SK-N-SH (cell line): ENCODE measurements around the gene GSC2. TPM values are rescaled to one million over a fixed set of nuclear protein-coding genes. Genes with fewer than 3 reads are reported as not detected.

ENCODE experiments used
- CTCF ChIA-PET: fragments of 300-600, 350-600 bp; formaldehyde crosslinking; extraction: SDS; loops from one replicate; lab custom pipeline; 2021; lab: Yijun Ruan, JAX
- POLR2A ChIA-PET: fragments of 350-600 bp; sonication (Branson Sonifier 250); formaldehyde crosslinking; extraction: SDS; loops from one replicate; lab custom pipeline; 2020; ENCODE audit warnings: antibody characterized with exemption, inconsistent platforms; lab: Yijun Ruan, JAX
- DNase-seq: peaks from one replicate; pipeline ENCODE4 v3.0.0; 2012
- H2AFZ ChIP-seq: fragments of 200-600 bp; sonication (generic); 2 replicates; pipeline ENCODE4 v1.8.1; 2016; ENCODE audit warnings: antibody characterized with exemption, mild to moderate bottlenecking, low read depth
- H3F3A ChIP-seq: fragments of 200-600 bp; sonication (generic); replicated peaks from 2 replicates; pipeline ENCODE3; 2016; ENCODE audit warnings: antibody characterized with exemption, mild to moderate bottlenecking; ENCODE audit not compliant: insufficient read depth
- H3K27ac ChIP-seq, 2 experiments: fragments of 200-500 bp in 1 of 2; fragments of 200-600 bp in 1 of 2; sonication (Bioruptor generic) in 1 of 2; sonication (generic), shearing (Covaris generic) in 1 of 2; 2 replicates each; pipeline versions ENCODE4 v1.5.1 to v1.6.1; 2014 to 2016; ENCODE audit warnings: low read depth in 2 of 2, inconsistent platforms in 1 of 2, low read length in 1 of 2, mild to moderate bottlenecking in 1 of 2, mixed read lengths in 1 of 2
- H3K27me3 ChIP-seq: fragments of 200-600 bp; sonication (generic), shearing (Covaris generic); 2 replicates; pipeline ENCODE4 v1.6.1; 2016; ENCODE audit warnings: mixed run types; ENCODE audit not compliant: insufficient read depth
- H3K36me3 ChIP-seq, 2 experiments: fragments of 200-500 bp in 1 of 2; fragments of 200-600 bp in 1 of 2; sonication (Bioruptor generic) in 1 of 2; sonication (generic) in 1 of 2; replicated peaks in 1 of 2; 2 replicates each; pipeline versions ENCODE3 to v1.5.1; 2014 to 2016; ENCODE audit warnings: low read length in 1 of 2, mild to moderate bottlenecking in 1 of 2; ENCODE audit not compliant: insufficient read depth in 2 of 2, control insufficient read depth in 1 of 2
- H3K4me1 ChIP-seq, 2 experiments: fragments of 200-500 bp in 1 of 2; fragments of 200-600 bp in 1 of 2; sonication (Bioruptor generic) in 1 of 2; sonication (generic), shearing (Covaris generic) in 1 of 2; 2 replicates each; pipeline versions ENCODE4 v1.5.1 to v1.6.1; 2014 to 2016; ENCODE audit warnings: low read depth in 1 of 2, low read length in 1 of 2, mixed run types in 1 of 2; ENCODE audit not compliant: insufficient read depth in 2 of 2, control insufficient read depth in 1 of 2
- H3K4me2 ChIP-seq: fragments of 200-600 bp; sonication (generic), shearing (Covaris generic); 2 replicates; pipeline ENCODE4 v1.6.1; 2017; ENCODE audit warnings: mixed run types
- H3K4me3 ChIP-seq, 2 experiments: fragments of 200-500 bp in 1 of 2; fragments of 200-600 bp in 1 of 2; sonication (Bioruptor generic) in 1 of 2; sonication (generic), shearing (Covaris generic) in 1 of 2; 2 replicates each; pipeline versions ENCODE4 v1.5.1 to v1.8.1; 2014 to 2016; ENCODE audit warnings: low read depth in 2 of 2, inconsistent platforms in 1 of 2, low read length in 1 of 2, mild to moderate bottlenecking in 1 of 2, mixed read lengths in 1 of 2, moderate library complexity in 1 of 2
- H3K79me2 ChIP-seq: fragments of 200-600 bp; sonication (generic); 2 replicates; pipeline ENCODE4 v1.8.1; 2017; ENCODE audit warnings: mild to moderate bottlenecking; ENCODE audit not compliant: insufficient read depth
- H3K9ac ChIP-seq: fragments of 200-600 bp; sonication (generic); 2 replicates; pipeline ENCODE4 v1.6.1; 2017; ENCODE audit warnings: mixed run types
- H3K9me2 ChIP-seq: fragments of 200-600 bp; sonication (generic); 2 replicates; pipeline ENCODE4 v1.6.1; 2017; ENCODE audit warnings: mixed run types
- H3K9me3 ChIP-seq: fragments of 200-600 bp; sonication (generic); 2 replicates; pipeline ENCODE4 v1.6.1; 2017; ENCODE audit warnings: mixed run types, mild to moderate bottlenecking, moderate library complexity
- H4K20me1 ChIP-seq: fragments of 200-600 bp; sonication (generic); 2 replicates; pipeline ENCODE4 v1.6.1; 2017; ENCODE audit warnings: mild to moderate bottlenecking, mixed run types; ENCODE audit not compliant: insufficient read depth
- ELF1 ChIP-seq: IDR thresholded peaks from 2 replicates; pipeline ENCODE4 v1.4.0; 2012
- EP300 ChIP-seq, 2 experiments: IDR thresholded peaks; 2 replicates each; pipeline versions ENCODE4 v1.4.0 to v1.6.1; 2012; ENCODE audit warnings: borderline replicate concordance in 1 of 2, low read depth in 1 of 2, low read length in 1 of 2
- FOXM1 ChIP-seq: IDR thresholded peaks from 2 replicates; pipeline ENCODE4 v1.4.0; 2012; ENCODE audit warnings: low read depth, mild to moderate bottlenecking
- JUND ChIP-seq: IDR thresholded peaks from 2 replicates; pipeline ENCODE4 v1.4.0; 2012
- RAD21 ChIP-seq: IDR thresholded peaks from 2 replicates; pipeline ENCODE4 v1.6.1; 2012; ENCODE audit warnings: mild to moderate bottlenecking, low read length
- SMC3 ChIP-seq: IDR thresholded peaks from 2 replicates; pipeline ENCODE4 v1.6.1; 2012; ENCODE audit warnings: low read depth, low read length, improper control_type of control experiment
- TCF12 ChIP-seq: IDR thresholded peaks from 2 replicates; pipeline ENCODE4 v1.4.0; 2012
- WGBS: methylation state at CpG from one replicate; pipeline ENCODE4 v1.1.6; 2017; ENCODE audit warnings: low lambda C conversion rate; 5-methylcytosine and 5-hydroxymethylcytosine counted together
- polyA plus RNA-seq, 3 experiments: library from polyadenylated mRNA; depleted of rRNA; stranded (reverse); fragments of >200 nt; gene quantifications; 2 replicates each; pipeline ENCODE4 v1.2.3, GENCODE V29; 2012
- TF ChIP-seq, protein P1 (sequence below): IDR thresholded peaks from 2 replicates; pipeline ENCODE4 v1.4.0; 2012; ENCODE audit warnings: low read depth, borderline replicate concordance
- TF ChIP-seq, protein P2 (sequence below): IDR thresholded peaks from 2 replicates; pipeline ENCODE4 v1.4.0; 2012; ENCODE audit warnings: low read depth, borderline replicate concordance
- TF ChIP-seq, protein P3 (sequence below): fragments of 200-600 bp; sonication (generic); IDR thresholded peaks from 2 replicates; pipeline ENCODE4 v1.6.1; 2017; ENCODE audit warnings: antibody characterized with exemption, mild to moderate bottlenecking, moderate library complexity

The GSC2 gene
- polyA plus RNA-seq, 1 of the 3 experiments (the other 2 are of a cell fraction) = not detected

DNA sequence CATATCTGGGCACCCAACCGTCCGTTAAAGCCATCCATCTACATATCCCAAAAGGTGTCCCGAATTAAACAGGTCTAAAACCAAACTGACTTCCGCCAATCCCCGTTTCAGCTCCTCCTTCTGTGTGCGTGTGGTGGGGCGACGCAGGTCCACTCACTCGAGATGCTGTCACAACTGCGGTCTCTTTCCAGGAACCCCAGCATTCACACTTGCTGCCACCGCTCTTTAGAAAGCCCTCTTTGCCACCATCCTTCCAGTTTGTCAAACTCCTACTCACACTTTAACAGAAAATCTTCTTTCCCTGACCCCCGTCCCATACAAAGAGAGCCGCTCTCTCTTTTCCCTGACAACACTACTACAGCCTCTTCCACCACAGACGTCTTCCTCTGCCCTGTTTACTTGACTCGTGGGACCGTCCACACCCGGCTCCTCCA lies 6.1 kb downstream of the GSC2 start:
- H3K4me2 ChIP-seq = peak overlapping the region; percentile 95
- 3% methylated on average over 17 of the region's 17 CpGs for WGBS
- peaks cover 27% of the 10 kb centered on the region for H3K79me2 ChIP-seq
- peak overlapping the region; percentile 83 for H2AFZ ChIP-seq
- no peaks in the 10 kb centered on the region for H3K9me2 ChIP-seq
- ChIA-PET POLR2A (interaction anchor here (0.9 to 1.5 kb wide), 5 partner anchors 21 to 334 kb away, joined by 3 to 7 read pairs (median 4); partner anchors contain the start of genes DGCR2 and SLC25A1), CTCF (interaction anchor here (0.7 to 3.8 kb wide), 23 partner anchors 10 to 485 kb away, joined by 3 to 26 read pairs (median 5); partner anchors contain the start of genes CDC45, CLTCL1, HIRA and TSSK2)
- peak overlapping the region; percentile 89 for H3K9ac ChIP-seq
- peaks cover 24% of the 10 kb centered on the region for H3K27me3 ChIP-seq
- DNase-seq = no peak
- peaks cover 16 to 31% of the 10 kb centered on the region in 2 experiments for H3K36me3 ChIP-seq
- H3K27ac ChIP-seq = peak overlapping the region in 1 of 2 experiments; percentile 42; a peak in 1 of 4 replicates
- H3K4me1 ChIP-seq = peaks cover 4 to 8% of the 10 kb centered on the region in 2 experiments; a peak in 3 of 4 replicates
- H4K20me1 ChIP-seq = no peaks in the 10 kb centered on the region
- H3F3A ChIP-seq = no peaks in the 10 kb centered on the region
- TF ChIP-seq SMC3 (no peak), EP300 (IDR thresholded peaks at IDR 0.05; ENCODE audit: borderline replicate concordance in 1 of 2, low read depth in 1 of 2, low read length in 1 of 2) (no peak), JUND (no peak), TCF12 (no peak), FOXM1 (no peak)
- TF ChIP-seq, protein P1, sequence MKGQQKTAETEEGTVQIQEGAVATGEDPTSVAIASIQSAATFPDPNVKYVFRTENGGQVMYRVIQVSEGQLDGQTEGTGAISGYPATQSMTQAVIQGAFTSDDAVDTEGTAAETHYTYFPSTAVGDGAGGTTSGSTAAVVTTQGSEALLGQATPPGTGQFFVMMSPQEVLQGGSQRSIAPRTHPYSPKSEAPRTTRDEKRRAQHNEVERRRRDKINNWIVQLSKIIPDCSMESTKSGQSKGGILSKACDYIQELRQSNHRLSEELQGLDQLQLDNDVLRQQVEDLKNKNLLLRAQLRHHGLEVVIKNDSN = no peak
- TF ChIP-seq, protein P2, sequence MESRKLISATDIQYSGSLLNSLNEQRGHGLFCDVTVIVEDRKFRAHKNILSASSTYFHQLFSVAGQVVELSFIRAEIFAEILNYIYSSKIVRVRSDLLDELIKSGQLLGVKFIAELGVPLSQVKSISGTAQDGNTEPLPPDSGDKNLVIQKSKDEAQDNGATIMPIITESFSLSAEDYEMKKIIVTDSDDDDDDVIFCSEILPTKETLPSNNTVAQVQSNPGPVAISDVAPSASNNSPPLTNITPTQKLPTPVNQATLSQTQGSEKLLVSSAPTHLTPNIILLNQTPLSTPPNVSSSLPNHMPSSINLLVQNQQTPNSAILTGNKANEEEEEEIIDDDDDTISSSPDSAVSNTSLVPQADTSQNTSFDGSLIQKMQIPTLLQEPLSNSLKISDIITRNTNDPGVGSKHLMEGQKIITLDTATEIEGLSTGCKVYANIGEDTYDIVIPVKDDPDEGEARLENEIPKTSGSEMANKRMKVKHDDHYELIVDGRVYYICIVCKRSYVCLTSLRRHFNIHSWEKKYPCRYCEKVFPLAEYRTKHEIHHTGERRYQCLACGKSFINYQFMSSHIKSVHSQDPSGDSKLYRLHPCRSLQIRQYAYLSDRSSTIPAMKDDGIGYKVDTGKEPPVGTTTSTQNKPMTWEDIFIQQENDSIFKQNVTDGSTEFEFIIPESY = no peak
- H3K9me3 ChIP-seq = no peaks in the 10 kb centered on the region
- peak overlapping the region; percentile 91 to 93 for H3K4me3 ChIP-seq

DNA sequence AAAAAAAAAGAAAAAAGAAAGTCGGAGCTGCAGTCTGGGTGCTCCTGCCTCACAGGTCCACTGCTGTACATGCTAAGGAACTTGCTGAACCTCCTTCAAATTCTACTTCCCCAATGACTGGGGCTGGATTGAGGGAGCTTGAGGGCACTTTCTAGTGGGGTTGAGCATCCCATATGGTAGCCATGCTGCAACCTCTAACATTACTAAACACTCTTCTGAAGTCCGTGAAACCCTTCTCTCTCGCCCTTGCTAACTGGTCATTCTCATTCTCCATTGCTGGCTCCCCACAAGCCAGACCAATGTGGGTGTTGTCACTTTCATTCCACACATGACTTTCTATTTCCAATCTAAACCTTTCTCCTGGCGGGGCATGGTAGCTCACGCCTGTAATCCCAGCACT lies 6.9 kb downstream of the GSC2 start:
- Histone ChIP-seq H2AFZ (no peak overlapping the region), H3K79me2 (peaks cover 27% of the 10 kb centered on the region), H3K9me3 (no peaks in the 10 kb centered on the region), H3K4me3 (peak overlapping the region in 1 of 2 experiments; percentile 93; a peak in 3 of 4 replicates), H3K4me1 (peaks cover 4 to 8% of the 10 kb centered on the region in 2 experiments; a peak in 3 of 4 replicates), H3K27me3 (peaks cover 16% of the 10 kb centered on the region), H3K36me3 (peaks cover 18 to 39% of the 10 kb centered on the region in 2 experiments), H3K9ac (peak overlapping the region; percentile 89; the same call in 1 of the 2 replicates), H3F3A (no peaks in the 10 kb centered on the region), H4K20me1 (no peaks in the 10 kb centered on the region), H3K27ac (no peak overlapping the region)
- POLR2A ChIA-PET = interaction anchor here (0.8 to 1.5 kb wide), 2 partner anchors 33 to 36 kb away, joined by 3 to 4 read pairs; partner anchors contain the start of gene SLC25A1
- CTCF ChIA-PET = interaction anchor here (1.0 to 3.8 kb wide), 4 partner anchors 13 to 335 kb away, joined by 3 to 26 read pairs (median 6); partner anchors contain the start of genes CDC45 and UFD1
- TF ChIP-seq RAD21 (no peak), ELF1 (no peak)
- TF ChIP-seq, protein P3, sequence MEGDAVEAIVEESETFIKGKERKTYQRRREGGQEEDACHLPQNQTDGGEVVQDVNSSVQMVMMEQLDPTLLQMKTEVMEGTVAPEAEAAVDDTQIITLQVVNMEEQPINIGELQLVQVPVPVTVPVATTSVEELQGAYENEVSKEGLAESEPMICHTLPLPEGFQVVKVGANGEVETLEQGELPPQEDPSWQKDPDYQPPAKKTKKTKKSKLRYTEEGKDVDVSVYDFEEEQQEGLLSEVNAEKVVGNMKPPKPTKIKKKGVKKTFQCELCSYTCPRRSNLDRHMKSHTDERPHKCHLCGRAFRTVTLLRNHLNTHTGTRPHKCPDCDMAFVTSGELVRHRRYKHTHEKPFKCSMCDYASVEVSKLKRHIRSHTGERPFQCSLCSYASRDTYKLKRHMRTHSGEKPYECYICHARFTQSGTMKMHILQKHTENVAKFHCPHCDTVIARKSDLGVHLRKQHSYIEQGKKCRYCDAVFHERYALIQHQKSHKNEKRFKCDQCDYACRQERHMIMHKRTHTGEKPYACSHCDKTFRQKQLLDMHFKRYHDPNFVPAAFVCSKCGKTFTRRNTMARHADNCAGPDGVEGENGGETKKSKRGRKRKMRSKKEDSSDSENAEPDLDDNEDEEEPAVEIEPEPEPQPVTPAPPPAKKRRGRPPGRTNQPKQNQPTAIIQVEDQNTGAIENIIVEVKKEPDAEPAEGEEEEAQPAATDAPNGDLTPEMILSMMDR = no peak
- TF ChIP-seq, all 33 proteins: peak for 0
- Histone ChIP-seq H3K9me2 (no peaks in the 10 kb centered on the region), H3K4me2 (peak overlapping the region; percentile 95)
- DNase-seq = no peak
- 90% methylated on average over 5 of the region's 5 CpGs for WGBS
